NCI-H345 treated with DMSO at 0.1 percent for 48 hours (cell line): ENCODE data around the gene UPK1A.
"Not testable (repeated sequence)": the region's sequence is repeated elsewhere in the genome, so short reads cannot be mapped to it uniquely, and the experiment has no call there.

Experiments
- DNase-seq: peaks from one replicate; lab custom pipeline; 2025; ENCODE audit not compliant: unreplicated experiment; lab: John Stamatoyannopoulos, UW

Gene UPK1A

GRCh38 chr19:35689836-35690235 lies 23.5 kb downstream of the UPK1A start:
- DNase-seq, result no peak

DNA sequence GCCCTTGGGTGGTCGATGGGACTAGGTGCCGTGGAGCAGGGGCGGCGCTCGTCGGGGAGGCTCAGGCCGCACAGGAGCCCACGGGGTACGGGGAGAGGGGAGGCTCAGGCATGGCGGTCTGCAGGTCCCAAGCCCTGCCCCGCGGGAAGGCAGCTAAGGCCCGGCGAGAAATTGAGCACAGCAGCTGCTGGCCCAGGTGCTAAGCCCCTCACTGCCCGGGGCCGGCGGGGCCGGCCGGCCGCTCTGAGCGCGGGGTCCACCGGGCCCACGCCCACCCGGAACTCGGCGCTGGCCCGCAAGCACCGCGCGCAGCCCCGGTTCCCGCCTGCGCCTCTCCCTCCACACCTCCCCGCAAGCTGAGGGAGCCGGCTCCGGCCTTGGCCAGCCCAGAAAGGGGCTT lies 24.8 kb downstream of the UPK1A start:
- not testable (repeated sequence) for DNase-seq

DNA sequence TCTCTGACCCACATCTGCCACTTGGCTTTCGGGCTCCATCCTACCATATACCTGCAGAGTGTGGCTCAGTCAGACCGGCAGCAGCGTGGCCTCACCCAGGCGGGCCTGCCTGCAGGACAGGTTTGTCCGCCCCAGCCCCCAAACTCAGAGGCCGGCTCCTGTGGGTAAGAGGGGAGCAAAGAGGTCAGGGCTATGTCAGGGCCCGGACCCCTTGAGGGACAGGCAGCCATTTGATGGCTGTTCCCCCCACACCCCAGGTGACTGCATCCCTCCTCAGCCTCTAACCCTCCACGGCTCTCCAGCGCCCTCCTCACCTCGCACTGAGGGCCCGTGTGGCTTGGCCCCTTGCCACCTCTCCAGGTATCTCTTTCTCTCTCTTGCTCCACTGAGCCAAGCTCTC lies 25.7 kb downstream of the UPK1A start:
- no peak for DNase-seq

DNA sequence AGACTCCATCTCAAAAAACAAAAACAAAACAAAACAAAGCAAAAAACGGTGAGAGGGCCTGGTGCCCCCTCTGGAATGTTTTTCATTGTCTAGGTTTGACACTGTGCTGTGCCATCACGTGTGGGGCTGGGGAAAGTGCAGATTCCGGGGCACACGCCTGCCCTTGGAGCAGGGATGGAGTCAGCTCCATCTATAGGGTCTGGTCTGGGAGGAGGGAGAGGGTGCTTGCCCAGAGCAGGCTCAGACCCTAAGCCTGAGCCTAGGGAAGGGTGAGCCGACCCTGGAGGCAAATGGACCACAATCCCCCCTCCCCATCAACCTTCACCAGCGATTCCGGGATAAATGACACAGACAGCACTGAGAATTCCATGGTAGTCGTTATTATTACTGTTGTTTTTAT lies 27.1 kb downstream of the UPK1A start:
- no peak for DNase-seq

DNA sequence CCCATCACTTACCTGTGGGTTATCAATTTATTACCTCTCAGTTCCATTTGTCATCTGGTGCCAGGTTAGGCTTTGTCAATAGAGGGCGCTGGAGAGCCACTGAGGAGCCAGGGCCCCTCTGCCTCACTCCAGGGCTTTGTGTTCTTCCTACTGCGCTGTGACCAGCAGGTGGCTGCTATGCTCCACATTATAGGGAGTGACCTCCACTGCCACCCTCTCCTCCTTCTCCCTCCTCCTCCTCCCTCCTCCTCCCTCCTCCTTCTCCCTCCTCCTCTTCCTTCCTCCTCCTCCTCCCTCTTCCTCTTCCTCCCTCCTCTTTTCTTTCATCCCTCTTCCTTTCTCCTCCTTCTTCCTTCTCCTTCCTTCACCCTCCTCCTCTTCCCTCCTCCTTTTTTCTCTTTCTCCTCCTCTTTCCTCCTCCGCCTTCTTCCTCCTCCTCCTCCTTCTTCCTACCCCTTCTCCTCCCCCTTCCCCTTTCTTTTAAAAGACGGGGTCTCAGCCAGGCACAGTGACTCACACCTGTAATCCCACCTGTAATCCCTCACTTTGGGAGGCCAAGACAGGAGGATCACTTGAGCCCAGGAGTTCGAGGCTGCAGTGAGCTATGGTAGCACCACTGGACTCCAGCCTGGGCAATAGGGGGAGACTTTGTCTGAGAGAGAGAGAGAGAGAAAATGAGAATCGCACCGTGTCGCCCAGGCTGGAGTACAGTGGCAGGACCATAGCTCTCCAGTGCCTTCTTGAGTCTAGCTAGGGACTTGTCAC lies 27.7 kb downstream of the UPK1A start:
- peak; percentile 96 for DNase-seq

GRCh38 chr19:35695895-35696422 lies 29.6 kb downstream of the UPK1A start:
- DNase-seq, result no peak

- no peak for DNase-seq
These were observed 30.5 kb downstream of the UPK1A start for GRCh38 chr19:35696835-35697234.

- DNase-seq, result peak; percentile 100
These were observed 36.1 kb downstream of the UPK1A start for GRCh38 chr19:35702223-35703012.

- no peak for DNase-seq
These were observed 37.0 kb downstream of the UPK1A start for GRCh38 chr19:35703343-35703742.

GRCh38 chr19:35704218-35704617 lies 37.9 kb downstream of the UPK1A start, which contains the start of gene ZBTB32:
Gene ZBTB32 (plus strand): TSS chr19:35704558. CDS start chr19:35714627, 10,069 bp downstream.
- DNase-seq, result no peak

DNA sequence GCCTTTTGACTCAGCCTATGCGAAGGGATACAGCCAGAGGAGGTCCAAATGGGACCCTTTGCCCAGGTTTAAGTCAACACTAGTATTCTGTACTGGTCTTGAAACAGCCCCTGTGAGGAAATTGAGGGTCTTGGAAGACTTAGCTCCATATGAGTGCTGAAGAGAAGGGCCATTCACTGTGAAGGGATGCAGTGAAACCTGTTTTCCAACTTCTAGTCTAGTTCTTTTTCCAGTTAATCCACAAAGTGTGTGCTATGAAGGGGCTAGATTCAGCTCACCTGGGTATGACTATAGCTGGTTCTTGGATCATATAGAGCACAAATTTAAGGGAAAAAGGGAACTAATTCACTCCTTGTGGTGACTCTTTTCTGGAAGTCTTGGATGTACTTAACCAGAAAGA lies 42.1 kb downstream of the UPK1A start:
- no peak for DNase-seq

DNA sequence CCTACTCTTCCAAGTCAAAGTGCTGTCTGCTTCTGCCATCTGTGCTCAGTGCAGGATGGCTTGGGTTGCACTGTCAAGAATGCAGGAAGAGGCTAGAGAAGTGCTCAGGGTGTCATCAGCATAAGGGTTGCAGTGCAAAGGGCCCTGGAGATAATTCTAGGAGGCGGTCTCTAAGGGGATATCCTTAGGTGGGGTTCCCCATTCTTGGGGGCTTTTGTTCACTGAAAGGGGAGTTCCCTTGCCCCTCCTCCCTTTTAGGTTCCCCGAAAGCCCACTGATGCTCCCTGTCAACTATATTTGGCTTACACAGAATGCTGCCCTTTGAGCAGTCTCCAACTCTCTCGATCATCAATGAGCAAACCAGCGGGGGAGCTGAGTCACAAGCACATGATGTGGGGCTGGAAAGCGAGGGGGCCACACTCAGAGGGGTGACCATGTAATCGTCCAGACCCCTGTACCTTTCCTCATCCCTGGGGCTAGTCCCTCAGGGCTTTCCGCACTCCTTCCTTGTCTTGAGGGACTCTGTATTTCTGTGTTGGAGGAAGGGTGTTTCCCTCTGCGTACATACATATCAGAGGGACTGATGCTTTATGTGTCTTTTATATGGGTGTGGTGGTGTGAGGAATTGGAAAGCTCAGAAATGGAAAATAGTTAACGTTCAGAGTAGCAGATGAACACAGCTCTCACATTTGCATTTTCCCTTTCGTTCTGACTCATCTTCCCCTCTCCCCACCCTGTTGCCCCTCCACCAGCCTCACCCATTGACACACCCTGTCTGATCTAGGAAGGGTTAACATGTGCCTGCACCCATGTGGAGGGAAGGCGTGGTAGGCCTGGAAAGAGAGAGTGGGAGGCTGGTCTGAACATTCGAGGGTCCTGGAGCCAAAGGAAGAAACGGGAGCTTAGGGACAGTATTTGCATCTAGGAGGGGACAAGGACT lies 44.7 kb downstream of the UPK1A start:
- no peak for DNase-seq

- no peak for DNase-seq
These were observed 46.5 kb downstream of the UPK1A start for GRCh38 chr19:35712567-35713505.

DNA sequence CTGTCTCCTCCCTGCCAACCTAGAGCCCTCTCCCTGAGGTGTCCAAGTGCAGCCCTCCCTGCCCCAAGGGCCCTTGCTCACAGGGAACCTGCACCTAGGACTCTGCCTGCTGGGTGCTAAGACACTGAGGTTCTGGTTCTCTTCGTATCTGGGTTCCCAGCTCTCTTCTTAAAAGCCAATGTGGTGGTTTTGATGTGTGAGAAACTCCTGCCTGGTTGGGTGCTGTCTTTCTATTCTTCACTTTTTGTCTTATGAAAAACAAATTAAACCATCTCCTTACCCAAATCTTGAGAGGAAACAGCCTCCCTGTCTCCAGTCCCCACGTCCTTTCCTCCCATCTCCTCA lies 47.2 kb downstream of the UPK1A start:
- DNase-seq, result no peak

DNA sequence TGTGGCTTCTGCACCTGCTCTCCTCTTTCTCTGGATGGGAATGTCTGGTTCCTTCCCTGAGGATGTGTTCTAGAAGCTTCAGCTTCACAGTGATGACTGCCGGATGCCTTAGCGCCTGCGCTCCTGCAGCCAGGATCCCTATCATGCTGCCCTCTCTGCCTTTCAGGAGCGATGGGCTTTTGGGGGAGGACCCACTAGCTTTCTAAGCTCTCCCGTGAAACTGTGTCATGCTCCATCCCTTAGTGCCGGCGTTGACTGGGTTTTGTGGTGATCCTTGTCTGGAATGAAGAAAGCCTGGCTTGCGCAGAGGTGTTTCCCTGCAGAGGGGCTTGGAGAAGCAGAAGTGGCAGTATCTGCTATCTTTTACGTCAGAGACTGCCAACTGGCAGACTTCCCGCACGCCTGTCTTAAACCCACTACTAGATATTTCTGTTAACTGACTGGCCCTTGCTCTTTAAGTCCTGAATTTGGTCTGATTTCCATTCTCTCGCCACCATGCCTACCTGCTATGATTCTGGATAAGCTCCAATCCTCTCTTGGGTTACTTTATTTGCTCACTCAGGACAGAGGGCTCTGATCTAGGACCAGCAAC lies 47.7 kb downstream of the UPK1A start:
- DNase-seq, result no peak

- DNase-seq, result no peak
These were observed 48.5 kb downstream of the UPK1A start for GRCh38 chr19:35714601-35715354.

DNA sequence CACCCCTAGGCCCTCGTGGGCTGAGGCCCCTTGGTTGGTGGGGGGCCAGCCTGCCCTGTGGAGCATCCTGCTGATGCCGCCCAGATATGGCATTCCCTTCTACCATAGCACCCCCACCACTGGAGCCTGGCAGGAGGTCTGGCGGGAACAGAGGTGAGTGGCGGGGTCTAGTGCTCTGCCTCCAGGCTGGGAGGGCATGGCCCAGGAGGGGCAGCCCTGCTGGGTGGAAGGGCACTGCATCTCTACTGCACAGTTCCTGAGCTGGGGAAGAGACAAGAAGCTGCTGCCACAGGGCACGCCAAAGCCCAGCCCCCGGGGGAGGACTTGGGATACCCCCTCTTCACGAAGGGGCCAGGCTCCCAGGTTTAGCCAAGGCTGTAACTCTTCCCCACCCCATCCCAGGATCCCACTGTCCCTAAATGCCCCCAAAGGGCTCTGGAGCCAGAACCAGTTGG lies 49.1 kb downstream of the UPK1A start:
- DNase-seq, result no peak

- no peak for DNase-seq
These were observed 49.9 kb downstream of the UPK1A start for GRCh38 chr19:35715981-35716800.
